Measurements from ENCODE around the gene SYT12.

The SYT12 gene

DNA sequence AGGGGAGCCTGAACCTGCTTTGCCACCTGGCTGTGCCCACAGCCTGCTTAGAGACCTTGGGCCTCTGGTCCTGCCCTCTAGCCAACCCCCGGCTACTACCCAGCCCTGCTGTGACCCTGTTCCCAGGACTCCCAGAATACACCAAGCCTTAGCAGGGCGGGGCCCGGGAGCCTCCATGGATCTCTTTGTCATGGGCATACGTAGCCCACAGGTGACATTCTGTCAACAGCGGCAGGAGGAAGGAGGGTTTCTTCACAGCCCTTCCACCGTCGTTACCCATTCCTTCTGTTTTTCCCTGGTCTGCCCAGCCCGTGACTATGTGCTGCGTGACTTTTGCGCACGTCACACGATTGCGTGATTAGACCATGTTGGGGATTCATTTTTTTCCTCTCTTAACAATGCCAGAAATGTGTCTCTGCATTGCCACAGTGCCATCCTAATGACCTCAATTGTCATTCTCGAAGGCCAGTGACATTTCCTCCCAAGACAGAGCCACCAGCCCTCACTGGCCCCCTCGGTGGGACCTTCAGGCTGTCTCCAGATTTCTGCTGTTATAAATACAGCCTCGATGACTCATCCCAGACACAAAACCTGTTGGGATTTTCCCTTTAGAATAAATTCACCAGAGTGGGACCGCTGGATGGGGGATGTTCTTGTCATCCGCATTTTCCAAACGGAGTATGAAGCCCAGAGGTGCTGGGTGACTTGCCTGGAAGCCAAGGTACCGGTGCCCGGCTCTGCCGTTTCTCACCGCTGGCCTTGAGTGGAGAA is 9.0 kb downstream of the SYT12 start:
- no peak for DNase-seq

DNA sequence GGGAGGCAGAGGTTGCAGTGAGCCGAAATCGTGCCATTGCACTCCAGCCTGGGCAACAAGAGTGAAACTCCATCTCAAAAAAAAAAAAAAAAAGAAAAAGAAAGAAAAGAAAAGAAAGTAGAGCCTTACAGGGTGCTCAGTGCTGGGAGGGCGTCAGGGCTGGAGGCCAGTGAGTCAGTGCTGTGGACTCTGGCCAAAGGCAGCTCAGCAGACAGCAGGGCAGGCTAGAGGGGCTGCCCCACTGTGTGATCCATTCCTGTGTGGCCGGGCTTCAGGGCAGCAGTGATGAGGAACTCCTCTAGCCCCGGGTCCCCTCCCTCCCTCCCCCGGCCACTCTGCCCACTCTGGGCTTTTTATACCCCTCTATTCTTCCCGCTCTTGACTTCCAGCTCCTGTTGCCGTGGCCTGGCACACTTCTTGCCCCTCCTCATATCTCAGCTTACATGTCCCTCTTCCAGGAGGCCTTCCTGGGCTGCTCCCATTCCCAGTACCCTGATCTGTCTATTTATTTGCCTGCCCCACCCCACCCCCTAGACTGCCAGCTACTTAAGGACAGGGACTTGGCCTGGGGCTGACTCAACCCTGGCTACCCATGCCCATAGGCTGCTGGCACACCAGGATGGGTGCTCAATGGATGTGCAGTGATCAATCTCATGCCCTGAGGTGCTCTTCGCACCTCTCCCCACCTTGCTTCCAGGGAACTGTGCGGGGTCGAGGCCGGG is 10.1 kb downstream of the SYT12 start:
- DNase-seq, result peak; percentile 39

DNA sequence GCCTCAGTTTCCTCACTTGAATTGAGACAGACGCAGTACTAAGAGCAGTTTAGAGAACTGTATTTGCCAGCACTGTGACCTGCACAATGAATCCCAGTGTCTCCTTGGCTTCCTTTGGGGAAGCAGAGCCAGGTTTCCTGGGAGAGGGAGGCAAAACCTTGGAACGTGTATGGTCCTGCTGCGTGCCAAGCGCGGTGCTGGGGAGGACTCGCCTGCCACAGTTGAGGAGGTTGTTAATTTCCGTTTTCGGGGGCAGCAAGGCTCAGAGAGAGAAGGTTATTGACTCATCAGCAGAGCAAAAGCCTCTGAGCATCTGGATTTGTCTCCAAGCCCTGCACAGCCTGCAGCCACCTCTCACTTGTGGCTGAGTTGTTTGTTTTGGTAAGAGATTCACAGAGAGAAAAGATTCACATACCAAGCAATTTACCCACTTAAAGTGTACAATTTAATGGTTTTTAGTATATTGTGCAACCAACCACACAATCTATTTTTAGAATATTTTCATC is 10.8 kb downstream of the SYT12 start:
- DNase-seq, result no peak

DNA sequence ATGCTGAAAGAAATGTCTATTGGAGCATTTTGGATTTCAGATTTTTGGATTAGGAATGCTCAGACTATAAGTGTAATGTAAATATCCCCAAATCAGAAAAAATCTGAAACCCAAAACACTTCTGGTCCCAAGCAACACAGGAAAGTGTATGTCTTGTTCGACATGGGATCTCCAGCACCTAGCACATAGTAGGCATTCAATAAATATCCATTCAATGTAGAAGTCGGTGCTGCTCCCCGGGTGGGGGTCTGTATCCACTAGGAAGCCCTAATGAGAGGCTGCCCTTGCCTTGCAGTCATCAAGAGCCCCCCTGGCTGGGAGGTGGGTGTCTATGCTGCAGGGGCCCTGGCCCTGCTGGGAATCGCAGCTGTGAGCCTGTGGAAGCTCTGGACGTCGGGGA is 11.4 kb downstream of the SYT12 start:
- no peak for DNase-seq

DNA sequence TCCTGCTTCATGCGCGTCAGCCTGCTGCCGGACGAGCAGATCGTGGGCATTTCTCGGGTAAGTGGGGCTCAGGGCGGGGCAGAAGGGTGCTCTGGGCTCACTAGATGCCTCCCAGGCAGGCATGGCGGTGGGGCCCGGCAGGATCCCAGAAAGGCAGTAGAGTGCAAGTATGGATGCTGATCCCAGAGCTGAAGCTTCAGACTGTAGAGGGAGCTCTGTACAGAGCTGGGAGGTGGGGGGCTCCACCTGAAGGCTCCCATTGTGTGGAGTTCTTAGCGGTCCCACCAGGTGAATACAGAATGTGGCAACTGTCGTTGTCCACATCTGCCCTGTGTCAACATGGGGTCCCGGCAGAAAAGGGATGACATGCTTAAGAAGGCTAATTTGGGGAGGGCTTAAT is 17.2 kb downstream of the SYT12 start:
- no peak for DNase-seq

DNA sequence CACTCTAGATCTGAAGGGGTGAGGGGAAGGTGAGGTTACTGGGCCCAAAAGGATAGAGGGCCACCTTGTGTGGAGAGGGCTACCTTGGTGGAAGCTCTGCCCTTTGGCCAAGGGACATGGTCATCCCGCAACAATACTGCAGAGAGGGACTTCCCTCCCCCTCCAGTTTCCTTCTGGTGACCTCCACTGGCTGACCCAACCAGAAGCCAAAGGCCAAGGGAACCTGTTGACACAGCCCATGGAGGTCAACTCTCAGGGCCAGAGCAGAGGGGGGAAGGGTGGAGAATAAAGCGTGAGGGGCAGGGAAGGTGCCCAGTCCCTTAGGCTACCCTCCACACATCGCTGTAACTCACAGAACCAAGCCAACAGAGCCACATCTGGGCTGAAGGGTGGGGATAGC is 18.7 kb downstream of the SYT12 start:
- DNase-seq, result no peak

DNA sequence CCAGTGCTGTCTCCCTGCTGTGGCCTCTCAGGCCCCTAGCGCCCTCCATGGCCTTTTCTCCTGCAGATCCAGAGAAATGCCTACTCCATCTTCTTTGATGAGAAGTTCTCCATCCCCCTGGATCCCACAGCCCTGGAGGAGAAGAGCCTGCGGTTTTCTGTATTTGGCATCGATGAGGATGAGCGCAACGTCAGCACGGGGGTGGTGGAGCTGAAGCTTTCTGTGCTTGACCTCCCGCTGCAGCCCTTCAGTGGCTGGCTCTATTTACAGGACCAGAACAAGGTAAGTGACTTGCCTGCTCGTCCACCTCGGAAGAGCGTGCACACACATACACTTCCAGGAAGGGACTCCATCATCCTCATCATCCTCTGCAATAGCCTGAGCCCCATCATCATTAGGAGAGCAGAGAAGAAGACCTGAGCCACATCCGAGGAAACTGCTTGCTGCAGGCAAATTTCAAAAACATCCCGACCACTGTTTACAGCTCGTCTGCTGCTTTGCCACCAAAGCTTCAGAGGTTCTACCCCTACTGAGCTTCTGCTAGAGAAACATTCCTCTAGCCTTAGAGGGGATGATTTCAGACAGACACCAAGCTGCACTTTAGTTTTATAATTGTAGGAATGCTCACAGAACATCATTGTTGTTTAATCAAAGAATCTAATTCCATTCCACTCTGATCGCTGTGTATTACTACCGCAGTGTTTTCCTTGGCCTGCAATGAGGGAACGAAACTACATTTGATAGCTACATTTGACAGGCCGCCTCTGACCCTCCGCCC is 20.8 kb downstream of the SYT12 start:
- DNase-seq, result no peak

DNA sequence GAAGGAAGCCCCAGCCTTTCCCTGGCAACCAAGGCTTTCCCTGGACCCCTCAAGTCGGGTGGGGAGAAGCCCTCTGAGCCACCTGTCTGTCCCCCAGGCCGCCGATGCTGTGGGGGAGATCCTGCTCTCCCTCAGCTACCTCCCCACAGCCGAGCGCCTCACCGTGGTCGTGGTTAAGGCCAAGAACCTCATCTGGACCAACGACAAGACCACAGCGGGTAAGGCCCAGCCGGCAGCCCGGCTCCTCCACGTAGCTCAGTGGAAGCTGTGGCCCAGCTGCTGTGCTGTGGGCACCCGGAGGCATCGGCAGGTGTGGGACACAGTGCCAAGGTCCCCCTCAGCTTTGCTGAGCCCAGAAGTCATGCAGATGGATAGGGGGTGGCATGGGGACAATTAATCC is 21.6 kb downstream of the SYT12 start:
- no peak for DNase-seq

DNA sequence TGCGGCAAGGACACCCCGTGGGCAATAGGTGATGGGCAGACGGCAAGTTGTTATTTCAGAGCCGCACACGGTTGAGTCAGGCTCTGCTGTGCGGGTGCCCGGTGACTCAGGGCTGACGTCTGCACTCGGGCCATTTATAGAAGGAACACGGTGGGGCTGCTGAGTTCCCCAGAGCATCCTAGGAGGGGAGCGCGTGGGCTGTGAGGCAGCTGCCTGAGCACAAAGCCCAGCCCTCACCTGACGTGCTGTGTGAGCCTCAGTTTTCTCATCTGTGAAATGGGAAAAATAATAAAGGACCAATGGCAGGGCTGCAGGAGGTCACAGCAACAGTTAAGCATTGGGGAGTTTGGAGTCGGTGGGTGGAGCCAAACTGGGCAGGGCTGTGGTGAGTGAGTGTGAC is 22.4 kb downstream of the SYT12 start:
- DNase-seq, result no peak

DNA sequence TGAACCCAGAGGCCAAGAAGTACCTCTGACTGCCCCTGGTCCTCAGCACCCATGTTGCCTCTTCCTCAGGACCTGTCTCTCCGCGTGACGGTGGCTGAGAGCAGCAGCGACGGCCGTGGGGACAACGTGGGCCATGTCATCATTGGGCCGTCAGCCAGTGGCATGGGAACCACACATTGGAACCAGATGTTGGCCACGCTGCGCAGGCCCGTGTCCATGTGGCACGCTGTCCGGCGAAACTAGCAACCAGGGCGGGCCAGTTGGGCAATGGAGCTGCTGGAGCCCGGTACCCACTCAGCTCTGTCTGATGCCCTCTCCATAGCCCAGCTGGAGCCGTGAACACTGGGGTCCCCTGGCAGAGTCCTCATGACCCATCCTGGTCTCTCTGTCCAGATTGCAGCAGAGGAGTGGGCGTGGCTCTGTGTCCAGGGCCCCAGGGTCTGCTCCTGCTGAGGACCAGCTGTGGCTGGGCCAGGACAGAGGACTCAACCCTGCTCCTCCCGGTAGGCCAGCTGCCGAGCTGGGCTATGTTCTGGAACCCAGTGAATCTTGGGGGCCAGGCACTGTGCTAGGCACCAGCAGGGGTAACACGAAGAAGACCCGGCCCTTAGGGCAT is 25.7 kb downstream of the SYT12 start:
- DNase-seq, result no peak

DNA sequence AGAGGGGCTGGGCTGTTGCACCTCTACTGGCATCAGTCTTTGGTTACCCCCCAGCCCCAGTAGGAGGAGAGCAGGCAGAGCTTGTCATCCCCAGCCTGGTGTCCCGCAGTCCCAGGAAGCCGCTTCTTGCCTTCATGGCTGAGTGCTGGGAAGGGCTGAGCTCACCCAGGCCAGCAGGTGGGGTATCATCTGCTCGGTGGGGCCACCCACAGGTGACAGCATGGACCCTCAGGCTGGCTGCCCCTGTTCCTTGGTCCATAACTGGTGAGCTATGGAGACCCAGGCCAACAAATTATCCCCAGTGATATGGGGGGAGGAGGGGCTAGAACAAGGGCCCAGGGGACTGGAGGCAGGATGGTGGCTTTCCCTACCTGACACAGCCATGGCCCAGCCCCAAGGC is 27.2 kb downstream of the SYT12 start:
- DNase-seq, result no peak

DNA sequence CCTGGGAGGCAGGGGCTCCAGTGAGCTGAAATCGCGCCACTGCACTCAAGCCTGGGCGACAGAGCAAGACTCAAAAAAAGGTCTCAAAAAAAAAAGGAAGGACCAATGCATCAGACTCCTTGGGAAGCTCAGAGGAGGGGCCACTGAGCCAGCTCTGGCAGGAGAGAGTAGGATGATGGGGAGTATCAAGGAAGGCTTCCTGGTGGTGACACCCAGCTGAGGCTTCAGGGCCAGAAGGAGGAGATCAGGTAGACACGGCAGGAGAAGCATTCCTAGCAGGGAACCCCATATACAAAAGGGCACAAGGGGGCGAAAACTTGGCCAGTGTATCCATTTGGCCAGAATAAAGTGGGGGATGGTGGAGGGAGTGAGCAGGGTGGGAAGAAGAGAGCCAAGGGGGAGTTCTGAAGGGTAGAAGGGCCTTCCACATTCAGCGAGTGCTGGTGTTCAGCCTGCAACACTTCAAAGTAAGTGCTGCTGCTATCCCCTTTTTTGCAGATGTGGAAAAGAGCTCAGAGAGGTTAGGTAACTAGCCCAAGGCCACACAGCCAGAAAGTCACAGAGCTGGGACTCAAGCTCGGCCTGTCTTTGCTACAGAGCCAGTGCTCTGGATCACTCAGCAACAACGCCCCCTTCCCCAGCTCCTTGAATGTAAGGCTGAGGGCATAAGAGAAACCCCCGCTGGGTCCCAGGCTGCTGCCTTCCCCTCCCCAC is 28.4 kb downstream of the SYT12 start:
- DNase-seq, result no peak

DNA sequence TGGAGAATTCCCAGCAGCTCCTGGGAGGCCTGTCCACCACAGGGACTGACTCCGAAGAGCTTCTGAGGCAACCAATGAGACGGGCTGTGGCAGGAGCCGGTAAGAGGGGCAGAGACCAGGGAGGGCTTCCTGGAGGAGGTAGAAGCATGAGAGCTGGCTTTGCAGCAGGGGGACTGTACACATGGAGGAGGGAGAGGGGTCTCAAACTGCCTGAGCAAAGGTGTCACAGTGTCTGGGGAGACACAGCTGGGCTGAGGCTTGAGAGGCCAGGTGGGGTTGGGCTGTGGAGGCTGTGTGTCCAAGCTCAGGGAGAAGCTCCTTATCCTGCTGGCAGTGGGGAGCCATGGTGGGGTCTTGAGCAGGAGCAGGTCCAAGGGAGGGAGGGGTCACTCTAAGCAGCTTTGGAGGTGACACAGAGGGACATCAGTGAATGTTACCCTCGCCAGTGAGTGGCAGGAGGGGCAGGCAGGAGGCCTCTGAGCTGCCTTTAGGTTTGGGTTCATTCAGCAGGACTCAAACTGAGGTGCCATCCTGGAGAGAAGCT is 29.1 kb downstream of the SYT12 start:
- no peak for DNase-seq

DNA sequence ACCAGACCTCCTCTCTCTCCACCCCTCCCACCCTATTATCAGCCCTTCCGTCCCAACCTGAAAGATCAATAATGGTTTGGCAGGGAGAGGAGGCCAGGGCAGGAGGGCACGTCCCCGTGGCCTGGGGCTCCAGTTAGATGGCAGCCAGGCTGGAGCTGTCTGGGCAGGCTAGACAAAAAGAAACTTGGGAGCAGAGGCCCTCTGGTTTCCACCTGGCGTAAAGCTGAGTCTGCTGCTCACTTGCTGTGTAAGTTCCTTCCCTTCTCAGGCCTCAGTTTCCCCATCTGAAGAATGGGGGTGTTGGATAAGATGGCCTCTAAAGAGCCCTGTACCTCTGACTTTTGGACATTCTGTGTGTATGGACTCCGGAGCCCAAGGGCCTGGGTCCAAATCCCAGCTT is 30.0 kb downstream of the SYT12 start:
- no peak for DNase-seq

DNA sequence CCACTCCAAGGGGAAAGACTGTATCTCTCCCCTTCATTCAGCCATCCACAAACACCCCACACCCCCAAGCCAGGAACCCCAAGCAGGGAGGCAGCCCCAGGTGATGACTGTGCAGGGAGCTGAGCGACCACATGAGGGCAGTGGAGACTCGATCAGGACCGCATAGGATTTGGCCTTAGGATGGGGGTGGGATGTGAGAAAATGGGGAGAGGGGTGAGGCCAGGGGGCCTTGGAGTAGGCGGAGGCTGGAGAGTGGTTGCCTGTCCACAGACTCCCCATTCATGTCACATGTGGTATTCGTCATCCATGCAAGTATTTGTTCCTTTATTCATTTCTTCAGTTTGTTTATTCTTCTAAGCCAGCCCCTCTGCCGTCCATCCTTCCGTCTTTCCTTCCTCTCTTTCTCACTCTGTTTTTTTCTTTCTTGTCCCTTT is 31.0 kb downstream of the SYT12 start:
- peak; percentile 65 for DNase-seq

DNA sequence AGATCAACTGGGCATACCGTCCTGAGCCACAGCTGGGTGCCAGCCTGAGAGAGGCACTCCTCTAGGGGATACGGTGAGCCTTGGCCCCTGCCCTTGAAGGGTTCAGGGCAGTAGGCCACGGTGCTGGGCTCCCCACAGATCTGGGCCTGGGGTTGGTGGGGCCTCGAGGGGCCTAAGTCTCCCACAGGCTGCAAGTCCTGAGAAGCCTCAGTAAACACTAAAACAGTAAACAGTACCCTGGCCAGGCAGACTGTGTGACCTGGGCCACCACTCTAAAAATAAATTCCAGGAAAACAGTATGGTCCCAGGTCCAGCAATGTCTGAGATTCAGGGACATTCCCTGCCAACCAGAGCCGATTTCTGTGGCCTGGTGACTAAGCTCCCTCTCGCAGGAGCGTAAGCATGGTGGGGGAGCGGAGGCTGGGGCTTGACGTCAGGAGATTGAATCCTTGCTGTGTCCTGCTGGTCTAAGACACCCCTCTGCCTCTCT is 31.5 kb downstream of the SYT12 start:
- no peak for DNase-seq

DNA sequence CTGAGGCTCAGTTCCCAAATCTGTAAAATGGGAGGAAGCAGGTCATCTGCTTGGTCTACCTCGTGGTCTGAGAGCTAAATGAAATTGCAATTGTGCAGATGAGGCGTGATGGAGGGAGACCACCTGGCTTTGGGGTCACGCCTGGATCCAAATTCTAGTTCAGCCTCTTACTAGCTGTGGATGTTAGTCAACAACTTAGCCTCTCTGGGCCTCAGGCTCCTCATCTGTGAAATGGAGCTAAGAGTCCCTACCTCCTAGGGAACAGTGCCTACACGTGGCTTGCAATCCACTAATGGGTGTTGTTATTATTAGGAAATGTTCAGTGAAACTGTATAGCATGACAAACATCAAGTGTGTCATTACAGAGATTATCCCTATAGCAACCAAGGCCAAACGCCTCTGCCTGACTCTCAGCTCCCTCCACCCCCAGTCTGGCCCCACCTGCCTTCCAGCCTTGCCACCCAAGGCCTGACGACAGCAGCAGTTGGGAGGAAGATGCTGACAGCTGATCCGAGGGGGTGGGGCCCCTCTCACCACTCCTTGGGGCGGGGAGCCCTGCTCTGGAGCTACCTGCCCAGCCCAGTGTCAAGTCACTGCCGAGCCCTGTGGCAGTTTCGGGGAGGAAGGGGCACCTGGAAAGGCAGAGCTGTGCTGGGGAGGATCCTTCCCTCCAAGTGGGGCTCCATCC is 32.0 kb downstream of the SYT12 start:
- no peak for DNase-seq

DNA sequence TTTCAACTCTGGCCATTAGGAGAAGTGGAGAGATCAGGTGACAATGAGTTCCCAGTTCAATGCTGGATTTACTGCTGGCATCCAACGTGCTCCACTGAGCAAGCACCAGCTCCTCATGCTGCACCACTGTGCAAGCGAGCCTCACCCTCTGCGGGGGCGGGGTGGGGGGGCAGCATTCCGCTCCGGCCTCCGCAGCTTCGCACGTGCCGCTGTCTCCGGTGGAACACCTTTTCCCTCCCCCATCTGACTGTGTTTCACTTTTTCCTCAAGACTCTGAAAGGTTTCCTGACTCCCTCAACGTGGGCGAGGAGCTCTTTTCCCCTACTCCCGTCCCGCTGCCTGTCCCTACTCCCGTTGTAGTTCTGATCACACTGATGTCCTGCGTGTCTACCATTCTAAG is 32.9 kb downstream of the SYT12 start:
- no peak for DNase-seq

DNA sequence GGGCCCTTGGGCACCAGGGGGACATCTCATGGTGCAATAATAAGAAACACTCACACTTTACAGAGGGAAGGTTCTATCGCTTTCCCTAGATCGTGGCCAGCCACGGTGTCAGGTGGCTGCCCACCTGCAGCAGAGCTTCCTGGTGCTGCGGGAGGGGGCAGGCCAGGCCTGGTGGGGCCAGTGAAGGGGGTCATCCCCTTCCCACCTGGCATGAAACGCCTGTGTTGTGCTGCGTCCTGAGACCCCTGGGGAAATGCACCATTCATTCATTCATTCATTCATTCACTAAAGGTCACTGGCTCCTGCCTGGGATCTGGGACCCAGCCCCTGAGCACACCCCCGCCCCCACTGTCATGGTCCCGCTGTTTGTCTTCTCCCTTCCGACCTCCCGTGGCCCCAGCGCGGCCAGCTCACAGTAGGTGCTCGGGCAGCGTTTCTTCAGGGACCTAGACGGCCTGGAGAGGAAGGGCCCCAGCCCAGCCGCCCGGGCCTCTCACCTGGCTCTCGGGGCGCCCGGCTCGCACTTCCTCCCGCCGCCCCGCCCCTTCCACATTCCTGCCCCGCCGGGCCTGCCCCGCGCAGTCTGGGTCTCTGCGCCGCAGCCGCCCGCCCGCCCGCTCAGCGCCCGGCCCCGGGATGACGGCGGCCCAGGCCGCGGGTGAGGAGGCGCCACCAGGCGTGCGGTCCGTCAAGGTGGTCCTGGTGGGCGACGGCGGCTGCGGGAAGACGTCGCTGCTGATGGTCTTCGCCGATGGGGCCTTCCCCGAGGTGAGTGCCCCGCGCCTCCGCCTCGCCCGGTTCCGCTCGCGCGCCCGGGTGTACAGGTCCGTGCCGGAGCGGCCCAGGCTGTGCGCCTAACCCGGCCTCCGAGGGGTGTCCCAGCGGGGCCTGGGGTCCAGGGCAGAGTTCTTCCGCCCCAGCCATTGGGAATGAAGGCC is 33.6 kb downstream of the SYT12 start, which contains the start of gene RHOD:
Gene RHOD (plus strand): TSS at position 581 of the 938 bp plus-strand sequence. CDS start 56 bp downstream, at position 637.
- no peak for DNase-seq

DNA sequence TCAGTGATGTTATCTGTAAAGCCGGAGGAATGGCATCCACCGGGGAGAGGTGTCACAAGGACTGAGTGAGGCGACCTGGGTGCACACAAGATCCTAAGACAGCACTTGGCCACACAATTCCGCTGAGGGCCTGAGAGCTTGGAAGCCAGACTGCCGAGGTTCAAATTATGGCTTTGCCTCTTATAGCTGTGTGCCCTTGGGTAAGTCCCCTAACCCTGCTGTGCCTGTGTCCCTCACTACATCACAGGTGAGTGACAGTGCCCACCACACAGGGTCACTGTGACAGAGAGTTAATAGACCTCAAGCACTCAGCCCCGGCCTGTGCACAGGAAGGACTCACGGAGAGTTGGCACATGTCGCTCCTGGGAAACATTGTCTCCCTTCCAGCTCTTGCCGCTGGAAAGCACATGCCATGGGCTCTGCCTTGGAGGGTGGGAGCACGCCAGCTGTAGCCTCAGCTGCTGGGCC is 34.3 kb downstream of the SYT12 start:
- peak; percentile 52 for DNase-seq

Data from right hindlimb (tissue), 1 donor.